SK-N-SH (cell line): ENCODE results near the gene EIF6. TPM values are rescaled to one million over a fixed set of nuclear protein-coding genes. Genes with fewer than 3 reads are reported as not detected.

Experiments used
- CTCF ChIA-PET: fragments of 300-600, 350-600 bp; formaldehyde crosslinking; extraction: SDS; loops from one replicate; lab custom pipeline; 2021; lab: Yijun Ruan, JAX
- POLR2A ChIA-PET: fragments of 350-600 bp; sonication (Branson Sonifier 250); formaldehyde crosslinking; extraction: SDS; loops from one replicate; lab custom pipeline; 2020; ENCODE audit warnings: antibody characterized with exemption, inconsistent platforms; lab: Yijun Ruan, JAX
- DNase-seq: peaks from one replicate; pipeline ENCODE4 v3.0.0; 2012
- H2AFZ ChIP-seq: fragments of 200-600 bp; sonication (generic); 2 replicates; pipeline ENCODE4 v1.8.1; 2016; ENCODE audit warnings: antibody characterized with exemption, mild to moderate bottlenecking, low read depth
- H3F3A ChIP-seq: fragments of 200-600 bp; sonication (generic); replicated peaks from 2 replicates; pipeline ENCODE3; 2016; ENCODE audit warnings: antibody characterized with exemption, mild to moderate bottlenecking; ENCODE audit not compliant: insufficient read depth
- H3K27ac ChIP-seq, 2 experiments: fragments of 200-500 bp in 1 of 2; fragments of 200-600 bp in 1 of 2; sonication (Bioruptor generic) in 1 of 2; sonication (generic), shearing (Covaris generic) in 1 of 2; 2 replicates each; pipeline versions ENCODE4 v1.5.1 to v1.6.1; 2014 to 2016; ENCODE audit warnings: low read depth in 2 of 2, inconsistent platforms in 1 of 2, low read length in 1 of 2, mild to moderate bottlenecking in 1 of 2, mixed read lengths in 1 of 2
- H3K27me3 ChIP-seq: fragments of 200-600 bp; sonication (generic), shearing (Covaris generic); 2 replicates; pipeline ENCODE4 v1.6.1; 2016; ENCODE audit warnings: mixed run types; ENCODE audit not compliant: insufficient read depth
- H3K36me3 ChIP-seq, 2 experiments: fragments of 200-500 bp in 1 of 2; fragments of 200-600 bp in 1 of 2; sonication (Bioruptor generic) in 1 of 2; sonication (generic) in 1 of 2; replicated peaks in 1 of 2; 2 replicates each; pipeline versions ENCODE3 to v1.5.1; 2014 to 2016; ENCODE audit warnings: low read length in 1 of 2, mild to moderate bottlenecking in 1 of 2; ENCODE audit not compliant: insufficient read depth in 2 of 2, control insufficient read depth in 1 of 2
- H3K4me1 ChIP-seq, 2 experiments: fragments of 200-500 bp in 1 of 2; fragments of 200-600 bp in 1 of 2; sonication (Bioruptor generic) in 1 of 2; sonication (generic), shearing (Covaris generic) in 1 of 2; 2 replicates each; pipeline versions ENCODE4 v1.5.1 to v1.6.1; 2014 to 2016; ENCODE audit warnings: low read depth in 1 of 2, low read length in 1 of 2, mixed run types in 1 of 2; ENCODE audit not compliant: insufficient read depth in 2 of 2, control insufficient read depth in 1 of 2
- H3K4me2 ChIP-seq: fragments of 200-600 bp; sonication (generic), shearing (Covaris generic); 2 replicates; pipeline ENCODE4 v1.6.1; 2017; ENCODE audit warnings: mixed run types
- H3K4me3 ChIP-seq, 2 experiments: fragments of 200-500 bp in 1 of 2; fragments of 200-600 bp in 1 of 2; sonication (Bioruptor generic) in 1 of 2; sonication (generic), shearing (Covaris generic) in 1 of 2; 2 replicates each; pipeline versions ENCODE4 v1.5.1 to v1.8.1; 2014 to 2016; ENCODE audit warnings: low read depth in 2 of 2, inconsistent platforms in 1 of 2, low read length in 1 of 2, mild to moderate bottlenecking in 1 of 2, mixed read lengths in 1 of 2, moderate library complexity in 1 of 2
- H3K79me2 ChIP-seq: fragments of 200-600 bp; sonication (generic); 2 replicates; pipeline ENCODE4 v1.8.1; 2017; ENCODE audit warnings: mild to moderate bottlenecking; ENCODE audit not compliant: insufficient read depth
- H3K9ac ChIP-seq: fragments of 200-600 bp; sonication (generic); 2 replicates; pipeline ENCODE4 v1.6.1; 2017; ENCODE audit warnings: mixed run types
- H3K9me2 ChIP-seq: fragments of 200-600 bp; sonication (generic); 2 replicates; pipeline ENCODE4 v1.6.1; 2017; ENCODE audit warnings: mixed run types
- H3K9me3 ChIP-seq: fragments of 200-600 bp; sonication (generic); 2 replicates; pipeline ENCODE4 v1.6.1; 2017; ENCODE audit warnings: mixed run types, mild to moderate bottlenecking, moderate library complexity
- H4K20me1 ChIP-seq: fragments of 200-600 bp; sonication (generic); 2 replicates; pipeline ENCODE4 v1.6.1; 2017; ENCODE audit warnings: mild to moderate bottlenecking, mixed run types; ENCODE audit not compliant: insufficient read depth
- CTCF ChIP-seq: fragments of 200-600 bp; sonication (generic); IDR thresholded peaks from 2 replicates; pipeline ENCODE4 v1.6.1; 2017; ENCODE audit warnings: antibody characterized with exemption, mild to moderate bottlenecking, moderate library complexity
- JUND ChIP-seq: IDR thresholded peaks from 2 replicates; pipeline ENCODE4 v1.4.0; 2012
- RAD21 ChIP-seq: IDR thresholded peaks from 2 replicates; pipeline ENCODE4 v1.6.1; 2012; ENCODE audit warnings: mild to moderate bottlenecking, low read length
- SMC3 ChIP-seq: IDR thresholded peaks from 2 replicates; pipeline ENCODE4 v1.6.1; 2012; ENCODE audit warnings: low read depth, low read length, improper control_type of control experiment
- USF1 ChIP-seq: IDR thresholded peaks from 2 replicates; pipeline ENCODE4 v1.4.0; 2012; ENCODE audit warnings: low read depth, borderline replicate concordance
- YY1 ChIP-seq: IDR thresholded peaks from 2 replicates; pipeline ENCODE4 v1.4.0; 2012; ENCODE audit warnings: low read depth, mild to moderate bottlenecking
- WGBS: methylation state at CpG from one replicate; pipeline ENCODE4 v1.1.6; 2017; ENCODE audit warnings: low lambda C conversion rate; 5-methylcytosine and 5-hydroxymethylcytosine counted together
- polyA plus RNA-seq, 3 experiments: library from polyadenylated mRNA; depleted of rRNA; stranded (reverse); fragments of >200 nt; gene quantifications; 2 replicates each; pipeline ENCODE4 v1.2.3, GENCODE V29; 2012

EIF6 gene
- polyA plus RNA-seq, 1 of the 3 experiments (the other 2 are of a cell fraction), result 356 TPM

GRCh38 chr20:35329435-35330139, 45.0 kb upstream of the EIF6 start:
- H3K4me1 ChIP-seq, result peaks cover 16 to 17% of the 10 kb centered on the region in 2 experiments; a peak in 3 of 4 replicates
- no peaks in the 10 kb centered on the region for H3K9me2 ChIP-seq
- no peak overlapping the region for H3K27ac ChIP-seq
- peak; percentile 34 for DNase-seq
- ChIA-PET POLR2A (no interaction called here), CTCF (interaction anchor here (1.0 to 2.0 kb wide), 2 partner anchors 22 to 25 kb away, joined by 3 to 8 read pairs; no protein-coding TSS in a partner anchor)
- no peak overlapping the region for H3K4me2 ChIP-seq
- no peak overlapping the region for H2AFZ ChIP-seq
- no peaks in the 10 kb centered on the region for H3K79me2 ChIP-seq
- H3F3A ChIP-seq, result peaks cover 3% of the 10 kb centered on the region
- no peaks in the 10 kb centered on the region for H4K20me1 ChIP-seq
- H3K4me3 ChIP-seq, result no peak overlapping the region; a peak in 1 of 4 replicates
- peak; percentile 19; the same call in 1 of the 2 replicates for TF ChIP-seq SMC3
- TF ChIP-seq RAD21, result peak; percentile 25
- no peak for TF ChIP-seq JUND
- no peak for TF ChIP-seq USF1
- peak; percentile 58 for TF ChIP-seq CTCF
- TF ChIP-seq YY1, result no peak
- no peak overlapping the region for H3K9ac ChIP-seq
- H3K27me3 ChIP-seq, result no peaks in the 10 kb centered on the region
- peaks cover 0 to 7% of the 10 kb centered on the region in 2 experiments for H3K36me3 ChIP-seq
- H3K9me3 ChIP-seq, result no peaks in the 10 kb centered on the region
- 89% methylated on average over 3 of the region's 4 CpGs for WGBS

GRCh38 chr20:35328689-35329088, 44.1 kb upstream of the EIF6 start:
- Histone ChIP-seq H3K27ac (no peak overlapping the region), H3K9ac (no peak overlapping the region), H3K36me3 (peaks cover 0 to 7% of the 10 kb centered on the region in 2 experiments), H3K4me1 (peaks cover 16 to 17% of the 10 kb centered on the region in 2 experiments; a peak in 3 of 4 replicates), H4K20me1 (no peaks in the 10 kb centered on the region), H3K4me3 (no peak overlapping the region), H2AFZ (no peak overlapping the region), H3K9me2 (no peaks in the 10 kb centered on the region), H3K27me3 (no peaks in the 10 kb centered on the region), H3F3A (peaks cover 3% of the 10 kb centered on the region), H3K9me3 (no peaks in the 10 kb centered on the region), H3K4me2 (no peak overlapping the region), H3K79me2 (no peaks in the 10 kb centered on the region)
- DNase-seq, result no peak
- 100% methylated on average over 4 of the region's 4 CpGs for WGBS
- no peak for TF ChIP-seq USF1
- ChIA-PET CTCF (interaction anchor here (2.0 kb wide), 1 partner anchor 24 kb away, joined by 8 read pairs; no protein-coding TSS in a partner anchor), POLR2A (no interaction called here)
